ENCODE results near the gene SPPL2C. TPM values are rescaled to one million over a fixed set of nuclear protein-coding genes. Genes with fewer than 3 reads are reported as not detected.

The SPPL2C gene
- total and polyA plus RNA-seq, 2 of the 13 experiments (the other 11 are each of a cell fraction or from before 2014, with no cell fraction given): not detected

DNA sequence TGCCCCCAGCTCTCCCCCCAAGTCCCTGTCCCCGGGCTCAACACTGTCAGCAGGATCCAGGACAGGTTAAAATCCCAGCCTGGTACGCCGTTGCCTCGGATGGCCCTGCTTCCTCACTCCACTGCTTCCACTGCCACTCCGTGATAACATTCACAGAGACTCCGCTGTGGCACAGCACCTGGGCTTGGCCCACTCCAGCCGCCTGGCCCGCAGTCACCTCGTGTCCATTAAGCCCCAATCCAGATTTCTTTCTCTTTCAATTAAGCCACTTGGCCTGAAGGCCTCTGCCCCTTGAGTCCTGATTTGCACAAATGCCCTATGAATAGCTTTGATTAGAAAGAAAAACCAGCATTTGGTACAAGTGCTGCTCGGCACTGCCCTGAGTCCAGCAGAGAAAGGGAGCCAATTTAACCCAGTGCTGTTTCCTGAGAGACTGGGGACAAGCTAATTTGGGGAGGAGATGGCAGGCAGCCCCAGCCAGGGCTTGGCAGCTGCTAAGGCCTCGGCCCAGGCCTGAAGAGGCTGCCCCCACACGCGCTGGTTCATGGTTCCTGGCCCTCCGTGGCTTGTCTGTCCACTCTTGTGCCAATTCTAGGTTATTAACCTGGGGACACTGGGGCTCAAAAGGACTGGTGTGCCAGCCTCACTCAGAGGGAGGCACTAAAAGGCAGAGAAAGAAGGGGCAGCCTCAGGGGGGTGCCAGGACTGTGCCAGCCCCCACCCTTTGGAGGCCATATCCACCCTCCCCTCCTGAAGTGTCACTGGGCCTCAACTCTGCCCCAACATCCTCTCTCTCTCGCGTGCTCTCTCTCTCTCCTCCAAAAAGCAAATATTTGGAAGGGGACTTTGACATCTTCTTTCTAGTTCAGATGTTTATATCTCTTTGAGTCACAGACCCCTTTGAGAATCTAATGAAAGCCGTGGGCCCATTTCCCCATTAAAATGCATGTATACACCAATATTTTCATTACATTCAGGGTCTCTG is 29.8 kb upstream of the SPPL2C start:
- Histone ChIP-seq H3K4me2 (ENCODE audit: low read depth, low read length) (0 out of 2 replicates have a peak overlapping the region, but pooled peaks have one; percentile 2), H3K4me3 (replicated peaks in 1 of 3; ENCODE audit: insufficient read depth in 1 of 3, low read depth in 2 of 3, low read length in 3 of 3) (no peak overlapping the region), H3K27me3 (ENCODE audit: control insufficient read depth in 1 of 2, insufficient read depth in 2 of 2, low read length in 2 of 2) (peaks cover 10 to 61% of the 10 kb centered on the region in 2 experiments; a peak in 4 of 5 replicates), H2AFZ (ENCODE audit: low read length) (no peak overlapping the region), H4K20me1 (ENCODE audit: insufficient read depth, low read length) (no peaks in the 10 kb centered on the region), H3K9me3 (ENCODE audit: low read length) (no peaks in the 10 kb centered on the region), H3K9ac (ENCODE audit: insufficient read depth, low read depth, low read length) (no peak overlapping the region), H3K36me3 (replicated peaks in 1 of 2; ENCODE audit: control insufficient read depth in 1 of 2, insufficient read depth in 2 of 2, low read length in 2 of 2) (no peaks in the 10 kb centered on the region), H3K4me1 (ENCODE audit: insufficient read depth, low read length) (peaks cover 23% of the 10 kb centered on the region), H3K27ac (ENCODE audit: extremely low read length, insufficient read depth, low read length) (no peak overlapping the region), H3K79me2 (ENCODE audit: insufficient read depth, low read length) (no peaks in the 10 kb centered on the region)
- ChIA-PET POLR2A (no interaction called here), CTCF (ENCODE audit: low intra/inter-chr PET ratio, low total read pairs) (no interaction called here)
- in situ Hi-C loops (cut with HindIII; ENCODE audit: extremely low pct_ligation_motif_present, low pct_unique_long_range_greater_than_20kb): no loop called here
- FAIRE-seq (no peak), DNase-seq (ENCODE audit: low spot score) (no peak), ATAC-seq (no peak)
- intact Hi-C loops (cut with micrococcal nuclease; ENCODE audit: unreplicated experiment): no loop called here
- BruUV-seq (replicated peaks): no TSS peak
- 37% methylated on average over 17 of the region's 17 CpGs for WGBS (ENCODE audit: low lambda C conversion rate)
- TF ChIP-seq SNAPC4 (CRISPR knock-in tag; IDR thresholded peaks at IDR 0.05) (no peak), ZNF609 (CRISPR knock-in tag; IDR thresholded peaks at IDR 0.05; ENCODE audit: borderline replicate concordance) (no peak), ZNF282 (IDR thresholded peaks at IDR 0.05; ENCODE audit: partially characterized antibody) (no peak), ZBTB8A (CRISPR knock-in tag; IDR thresholded peaks at IDR 0.05; ENCODE audit: borderline replicate concordance, low read depth) (no peak), ZNF160 (CRISPR knock-in tag; IDR thresholded peaks at IDR 0.05) (no peak), CERS6 (CRISPR knock-in tag; IDR thresholded peaks at IDR 0.05) (no peak), ZNF501 (CRISPR knock-in tag; IDR thresholded peaks at IDR 0.05) (no peak)
- TF ChIP-seq, protein P1, sequence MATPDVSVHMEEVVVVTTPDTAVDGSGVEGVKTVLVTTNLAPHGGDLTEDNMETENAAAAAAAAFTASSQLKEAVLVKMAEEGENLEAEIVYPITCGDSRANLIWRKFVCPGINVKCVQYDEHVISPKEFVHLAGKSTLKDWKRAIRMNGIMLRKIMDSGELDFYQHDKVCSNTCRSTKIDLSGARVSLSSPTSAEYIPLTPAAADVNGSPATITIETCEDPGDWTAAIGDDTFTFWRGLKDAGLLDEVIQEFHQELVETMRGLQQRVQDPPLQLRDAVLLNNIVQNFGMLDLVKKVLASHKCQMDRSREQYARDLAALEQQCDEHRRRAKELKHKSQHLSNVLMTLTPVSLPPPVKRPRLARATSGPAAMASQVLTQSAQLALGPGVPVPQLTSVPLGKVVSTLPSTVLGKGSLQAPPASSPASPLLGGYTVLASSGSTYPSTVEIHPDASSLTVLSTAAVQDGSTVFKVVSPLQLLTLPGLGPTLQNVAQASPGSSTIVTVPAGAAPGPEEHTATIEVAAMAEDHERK (CRISPR knock-in tag; IDR thresholded peaks at IDR 0.05; ENCODE audit: low read depth): no peak
- TF ChIP-seq, protein P2, sequence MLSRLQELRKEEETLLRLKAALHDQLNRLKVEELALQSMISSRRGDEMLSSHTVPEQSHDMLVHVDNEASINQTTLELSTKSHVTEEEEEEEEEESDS (CRISPR knock-in tag; IDR thresholded peaks at IDR 0.05; ENCODE audit: borderline replicate concordance): no peak

All from HepG2 (cell line).